K562 (cell line): ENCODE measurements around the gene PEX7. TPM values are rescaled to one million over a fixed set of nuclear protein-coding genes. Genes with fewer than 3 reads are reported as not detected.

Experiments
- ATF7 ChIP-seq: fragments of 450-650 bp; IDR thresholded peaks from 2 replicates; pipeline ENCODE4 v1.7.1; 2014; ENCODE audit warnings: mild to moderate bottlenecking, moderate library complexity
- DPF2 ChIP-seq: fragments of 450-650 bp; IDR thresholded peaks from 2 replicates; pipeline ENCODE4 v1.6.1; 2016
- EGR1 ChIP-seq: fragments of 450-650 bp; conservative IDR thresholded peaks from 2 replicates; pipeline ENCODE4 v1.6.1; 2017; ENCODE audit warnings: mild to moderate bottlenecking
- ETV5 ChIP-seq: sonication (generic); formaldehyde crosslinking; IDR thresholded peaks from 2 replicates; pipeline ENCODE4 v1.4.0; 2020; ENCODE audit warnings: low read depth, mild to moderate bottlenecking, missing genetic modification reagents
- FOXA3 ChIP-seq, 2 experiments: fragments of 450-650 bp in 1 of 2; sonication (generic) in 1 of 2; formaldehyde crosslinking; IDR thresholded peaks in 1 of 2; conservative IDR thresholded peaks in 1 of 2; 2 replicates each; pipeline versions ENCODE4 v1.4.0 to v1.8.0; 2020 to 2022; ENCODE audit warnings: mild to moderate bottlenecking in 2 of 2, missing genetic modification reagents in 1 of 2
- HNRNPUL1 ChIP-seq: fragments of 200-400 bp; formaldehyde crosslinking; IDR thresholded peaks from 2 replicates; pipeline ENCODE4 v1.6.1; 2017; ENCODE audit warnings: low read length
- LCOR ChIP-seq: sonication (generic); formaldehyde crosslinking; IDR thresholded peaks from 2 replicates; pipeline ENCODE4 v1.8.0; 2022; ENCODE audit warnings: mild to moderate bottlenecking, missing genetic modification reagents
- MYC ChIP-seq, 2 experiments: fragments of 250-450 bp in 1 of 2; sonication (Bioruptor Pico) in 1 of 2; IDR thresholded peaks; 2 replicates each; pipeline versions ENCODE4 v1.5.1 to v1.6.1; 2012 to 2021; ENCODE audit warnings: low read depth in 2 of 2, borderline replicate concordance in 1 of 2, improper control_type of control experiment in 1 of 2, low read length in 1 of 2, mild to moderate bottlenecking in 1 of 2, moderate library complexity in 1 of 2
- NFRKB ChIP-seq: fragments of 450-650 bp; IDR thresholded peaks from 2 replicates; pipeline ENCODE4 v1.6.1; 2016; ENCODE audit warnings: low read depth
- PCBP1 ChIP-seq: fragments of 200-400 bp; formaldehyde crosslinking; IDR thresholded peaks from 2 replicates; pipeline ENCODE4 v1.6.1; 2018; ENCODE audit warnings: mild to moderate bottlenecking, low read depth, low read length; ENCODE audit not compliant: poor library complexity, severe bottlenecking
- PHF20 ChIP-seq: fragments of 450-650 bp; IDR thresholded peaks from 2 replicates; pipeline ENCODE4 v1.6.1; 2018; ENCODE audit not compliant: partially characterized antibody
- PHF8 ChIP-seq: fragments of 200-600 bp; sonication (generic); IDR thresholded peaks from 2 replicates; pipeline ENCODE4 v1.6.1; 2012; ENCODE audit warnings: mixed run types, mild to moderate bottlenecking, inconsistent platforms, low read length, moderate library complexity, borderline replicate concordance
- RCOR1 ChIP-seq, 2 experiments: IDR thresholded peaks; 2 replicates each; pipeline ENCODE4 v1.6.1; 2012; ENCODE audit warnings: low read depth in 2 of 2, low read length in 2 of 2, borderline replicate concordance in 1 of 2, improper control_type of control experiment in 1 of 2
- SMAD3 ChIP-seq: fragments of 450-650 bp; formaldehyde crosslinking; conservative IDR thresholded peaks from 2 replicates; pipeline ENCODE4 v1.4.0; 2020; ENCODE audit warnings: mild to moderate bottlenecking
- SOX6 ChIP-seq: fragments of 450-650 bp; IDR thresholded peaks from 2 replicates; pipeline ENCODE4 v1.6.1; 2014; ENCODE audit warnings: mild to moderate bottlenecking
- ZBED1 ChIP-seq: IDR thresholded peaks from 2 replicates; pipeline ENCODE4 v1.6.1; 2014
- ZEB2 ChIP-seq: fragments of 450-650 bp; IDR thresholded peaks from 2 replicates; pipeline ENCODE4 v1.6.1; 2016
- ZNF282 ChIP-seq: sonication (generic); formaldehyde crosslinking; IDR thresholded peaks from 2 replicates; pipeline ENCODE4 v1.8.1; 2023; ENCODE audit warnings: missing genetic modification reagents
- ZNF347 ChIP-seq: fragments of 450-650 bp; formaldehyde crosslinking; IDR thresholded peaks from 2 replicates; pipeline ENCODE4 v1.4.0; 2020; ENCODE audit warnings: low read depth, mild to moderate bottlenecking, moderate library complexity
- ZNF431 ChIP-seq: sonication (generic); formaldehyde crosslinking; IDR thresholded peaks from 2 replicates; pipeline ENCODE4 v1.8.0; 2022; ENCODE audit warnings: mild to moderate bottlenecking, missing genetic modification reagents
- ZNF79 ChIP-seq: fragments of 250-450 bp; sonication (Bioruptor Pico); IDR thresholded peaks from 2 replicates; pipeline ENCODE4 v1.4.0; 2020; ENCODE audit warnings: low read depth, mild to moderate bottlenecking, moderate library complexity
- polyA plus RNA-seq, 8 experiments: library from polyadenylated mRNA; depleted of rRNA in 4 of 8; stranded (reverse) in 5 of 8; unstranded in 3 of 8; fragments of >200 nt; fragmentation: Nextera tagmentation in 2 of 8; fragmentation: Illumina TruSeq in 1 of 8; extraction: Ambion mirVana in 2 of 8; extraction: Trizol in 1 of 8; gene quantifications; 2 replicates each; pipeline versions ENCODE4 v1.2.1 to v1.2.3, GENCODE V29; 2011 to 2014; ENCODE audit warnings: inconsistent platforms in 1 of 8, missing spikeins in 1 of 8
- total RNA-seq, 7 experiments: library from RNA; depleted of rRNA in 6 of 7; stranded (reverse); fragments of >200 nt in 6 of 7; fragmentation: Illumina TruSeq in 2 of 7; extraction: Trizol in 2 of 7; gene quantifications; 2 replicates each; pipeline versions ENCODE4 v1.2.1 to v1.2.3, GENCODE V29; 2011 to 2021; ENCODE audit warnings: low replicate concordance in 1 of 7
- TF ChIP-seq, protein P1 (sequence below): conservative IDR thresholded peaks from 2 replicates; pipeline ENCODE4 v1.6.1; 2011; ENCODE audit warnings: low read depth, mild to moderate bottlenecking, low read length; ENCODE audit not compliant: control insufficient read depth
- TF ChIP-seq, protein P2 (sequence below): sonication (generic); formaldehyde crosslinking; IDR thresholded peaks from 2 replicates; pipeline ENCODE4 v1.8.0; 2023; ENCODE audit warnings: mild to moderate bottlenecking, missing genetic modification reagents
- TF ChIP-seq, protein P3 (sequence below): sonication (generic); formaldehyde crosslinking; IDR thresholded peaks from 2 replicates; pipeline ENCODE4 v1.8.1; 2023; ENCODE audit warnings: mild to moderate bottlenecking, missing genetic modification reagents

PEX7 gene
- total and polyA plus RNA-seq, 9 of the 15 experiments (the other 6 are each of a cell fraction or from before 2014, with no cell fraction given), result 1.6 to 12.9 (median 9.1) TPM

DNA sequence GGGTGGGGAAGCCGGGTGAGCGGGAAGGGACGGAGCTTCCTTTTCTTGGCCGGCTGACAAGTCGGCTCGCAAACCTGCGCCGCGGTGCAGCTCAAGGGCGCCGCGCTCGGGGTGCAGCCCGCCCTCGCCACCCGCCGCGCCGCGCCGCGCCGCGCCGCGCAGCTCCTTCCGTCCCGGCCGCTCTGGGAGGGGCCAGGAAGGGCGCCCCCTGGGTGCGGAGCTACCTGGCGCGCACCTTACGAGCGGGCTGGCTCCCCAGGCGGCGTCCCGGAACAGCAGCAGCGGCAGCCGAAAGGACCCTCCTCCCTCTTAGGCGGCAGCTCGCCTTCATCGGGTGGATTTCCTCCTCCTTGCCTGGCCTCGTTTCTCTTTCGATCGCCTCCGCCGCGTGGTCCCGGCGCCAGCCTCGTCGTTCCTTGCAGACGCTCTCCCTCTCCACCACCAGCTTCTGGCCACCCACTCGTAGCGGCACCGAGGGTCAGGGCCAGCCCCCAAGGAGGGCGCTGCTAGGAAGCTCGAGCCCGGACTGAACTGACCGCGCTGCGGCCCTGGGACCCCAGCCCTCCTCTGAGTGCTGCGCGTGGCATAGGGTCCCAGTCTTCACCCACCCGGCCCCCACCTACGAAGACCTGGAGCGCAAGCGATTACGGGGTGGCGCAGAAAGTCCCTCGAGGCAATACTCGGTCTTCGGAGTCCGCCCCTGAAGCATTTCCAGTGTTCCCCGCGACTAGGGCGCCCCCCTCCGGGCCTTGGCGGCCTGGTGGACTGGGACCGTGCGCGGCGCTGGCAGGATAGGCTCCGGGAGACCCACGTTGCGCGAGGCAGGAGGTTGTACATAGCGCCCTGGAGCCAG lies 29.8 kb upstream of the PEX7 start, which contains the start of gene MAP3K5 (continued):
- TF ChIP-seq ATF7 (peak; percentile 59; the same call in 1 of the 2 replicates), DPF2 (peak; percentile 51; the same call in 1 of the 2 replicates), EGR1 (peak; percentile 71), ZNF282 (CRISPR knock-in tag) (no peak), SOX6 (peak; percentile 58), ZNF431 (CRISPR knock-in tag) (no peak), MYC (IDR thresholded peaks at IDR 0.05; ENCODE audit: low read depth, low read length) (peak; percentile 84), MYC (CRISPR knock-in tag; IDR thresholded peaks at IDR 0.05; ENCODE audit: borderline replicate concordance, low read depth) (peak; percentile 84; the same call in 1 of the 2 replicates), PHF8 (peak; percentile 83), HNRNPUL1 (no peak), FOXA3 (CRISPR knock-in tag; conservative IDR thresholded peaks at IDR 0.05 in 1 of 2, IDR thresholded peaks at IDR 0.05 in 1 of 2) (peak; percentile 5 to 27; a peak in 1 of 4 replicates), ZNF79 (CRISPR knock-in tag) (0 out of 2 replicates have a peak, but pooled peaks have one; percentile 43), SMAD3 (CRISPR knock-in tag) (no peak), ZNF347 (CRISPR knock-in tag) (no peak), PCBP1 (peak; percentile 91), ETV5 (peak; percentile 59), PHF20 (peak; percentile 35), LCOR (CRISPR knock-in tag) (peak; percentile 72; the same call in 1 of the 2 replicates), NFRKB (peak; percentile 71; the same call in 1 of the 2 replicates), ZBED1 (0 out of 2 replicates have a peak, but pooled peaks have one; percentile 16), ZEB2 (peak; percentile 94), RCOR1 (IDR thresholded peaks at IDR 0.05; ENCODE audit: borderline replicate concordance in 1 of 2, low read depth in 2 of 2, low read length in 2 of 2) (peak in 1 of 2 experiments; percentile 63; a peak in 1 of 4 replicates)
- TF ChIP-seq, protein P1, sequence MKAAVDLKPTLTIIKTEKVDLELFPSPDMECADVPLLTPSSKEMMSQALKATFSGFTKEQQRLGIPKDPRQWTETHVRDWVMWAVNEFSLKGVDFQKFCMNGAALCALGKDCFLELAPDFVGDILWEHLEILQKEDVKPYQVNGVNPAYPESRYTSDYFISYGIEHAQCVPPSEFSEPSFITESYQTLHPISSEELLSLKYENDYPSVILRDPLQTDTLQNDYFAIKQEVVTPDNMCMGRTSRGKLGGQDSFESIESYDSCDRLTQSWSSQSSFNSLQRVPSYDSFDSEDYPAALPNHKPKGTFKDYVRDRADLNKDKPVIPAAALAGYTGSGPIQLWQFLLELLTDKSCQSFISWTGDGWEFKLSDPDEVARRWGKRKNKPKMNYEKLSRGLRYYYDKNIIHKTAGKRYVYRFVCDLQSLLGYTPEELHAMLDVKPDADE, result peak; percentile 51; the same call in 1 of the 2 replicates
- TF ChIP-seq, protein P2, sequence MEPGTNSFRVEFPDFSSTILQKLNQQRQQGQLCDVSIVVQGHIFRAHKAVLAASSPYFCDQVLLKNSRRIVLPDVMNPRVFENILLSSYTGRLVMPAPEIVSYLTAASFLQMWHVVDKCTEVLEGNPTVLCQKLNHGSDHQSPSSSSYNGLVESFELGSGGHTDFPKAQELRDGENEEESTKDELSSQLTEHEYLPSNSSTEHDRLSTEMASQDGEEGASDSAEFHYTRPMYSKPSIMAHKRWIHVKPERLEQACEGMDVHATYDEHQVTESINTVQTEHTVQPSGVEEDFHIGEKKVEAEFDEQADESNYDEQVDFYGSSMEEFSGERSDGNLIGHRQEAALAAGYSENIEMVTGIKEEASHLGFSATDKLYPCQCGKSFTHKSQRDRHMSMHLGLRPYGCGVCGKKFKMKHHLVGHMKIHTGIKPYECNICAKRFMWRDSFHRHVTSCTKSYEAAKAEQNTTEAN, result no peak
- TF ChIP-seq, protein P3, sequence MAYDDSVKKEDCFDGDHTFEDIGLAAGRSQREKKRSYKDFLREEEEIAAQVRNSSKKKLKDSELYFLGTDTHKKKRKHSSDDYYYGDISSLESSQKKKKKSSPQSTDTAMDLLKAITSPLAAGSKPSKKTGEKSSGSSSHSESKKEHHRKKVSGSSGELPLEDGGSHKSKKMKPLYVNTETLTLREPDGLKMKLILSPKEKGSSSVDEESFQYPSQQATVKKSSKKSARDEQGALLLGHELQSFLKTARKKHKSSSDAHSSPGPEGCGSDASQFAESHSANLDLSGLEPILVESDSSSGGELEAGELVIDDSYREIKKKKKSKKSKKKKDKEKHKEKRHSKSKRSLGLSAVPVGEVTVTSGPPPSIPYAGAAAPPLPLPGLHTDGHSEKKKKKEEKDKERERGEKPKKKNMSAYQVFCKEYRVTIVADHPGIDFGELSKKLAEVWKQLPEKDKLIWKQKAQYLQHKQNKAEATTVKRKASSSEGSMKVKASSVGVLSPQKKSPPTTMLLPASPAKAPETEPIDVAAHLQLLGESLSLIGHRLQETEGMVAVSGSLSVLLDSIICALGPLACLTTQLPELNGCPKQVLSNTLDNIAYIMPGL (CRISPR knock-in tag), result peak; percentile 95
